ENCODE results near the gene DUSP3. TPM values are rescaled to one million over a fixed set of nuclear protein-coding genes. Genes with fewer than 3 reads are reported as not detected.

The DUSP3 gene
- total and polyA plus RNA-seq, 4 experiments from 2014 or later = 5.8 to 13.1 (median 9.1) TPM

GRCh38 chr17:43768382-43768781, 10.4 kb downstream of the DUSP3 start:
- no peaks in the 10 kb centered on the region for H3K9me3 ChIP-seq (ENCODE audit: control insufficient read depth in 1 of 2, low read length in 2 of 2)
- H3K4me3 ChIP-seq (ENCODE audit: low read length in 2 of 2) = no peak overlapping the region
- Mint-ChIP-seq H3K27me3 (peaks cover 0 to 2% of the 10 kb centered on the region in 2 donors), H3K4me1 (no peaks in the 10 kb centered on the region), H3K4me3 (no peak overlapping the region), H3K36me3 (peaks cover 29 to 35% of the 10 kb centered on the region in 2 donors), H3K27ac (peak overlapping the region in 1 of 7 donors; percentile 67), H3K9me3 (no peaks in the 10 kb centered on the region)
- no peak for DNase-seq
- no peaks in the 10 kb centered on the region for H3K36me3 ChIP-seq (ENCODE audit: insufficient read depth, low read length)
- no peaks in the 10 kb centered on the region for H3K27me3 ChIP-seq (ENCODE audit: insufficient read depth, low read length)
- intact Hi-C loops (cut with micrococcal nuclease) = no loop called here
- ChIA-PET CTCF (ENCODE audit: partially characterized antibody) (interaction anchor here (1.7 to 16.4 kb wide), 2 partner anchors 71 to 95 kb away, joined by 7 to 625 read pairs; no protein-coding TSS in a partner anchor), POLR2A (ENCODE audit: partially characterized antibody) (no interaction called here)
- no peak overlapping the region for H3K27ac ChIP-seq (ENCODE audit: low read depth, low read length)
- H3K4me1 ChIP-seq (ENCODE audit: insufficient read depth, low read length) = no peaks in the 10 kb centered on the region

DNA sequence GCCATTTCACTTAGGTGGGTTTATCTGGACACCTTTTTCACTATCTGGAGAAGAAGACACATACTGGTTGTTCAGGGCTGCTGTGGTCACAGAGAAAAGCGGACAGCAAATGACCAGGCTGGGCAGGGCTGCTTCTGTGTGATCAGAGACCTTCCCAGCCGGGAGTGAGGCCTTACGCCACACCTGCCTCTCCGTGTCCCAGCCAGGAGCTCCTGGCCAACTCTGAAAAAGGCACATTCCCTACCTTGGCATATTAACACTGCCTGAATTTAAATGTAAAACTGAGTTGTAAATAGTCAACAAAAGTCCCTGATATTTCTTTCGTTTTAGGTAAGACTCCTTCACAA, 11.1 kb downstream of the DUSP3 start:
- Histone ChIP-seq H3K27me3 (ENCODE audit: insufficient read depth, low read length) (no peaks in the 10 kb centered on the region), H3K4me3 (ENCODE audit: low read length in 2 of 2) (no peak overlapping the region), H3K27ac (ENCODE audit: low read depth, low read length) (no peak overlapping the region), H3K36me3 (ENCODE audit: insufficient read depth, low read length) (no peaks in the 10 kb centered on the region), H3K4me1 (ENCODE audit: insufficient read depth, low read length) (no peaks in the 10 kb centered on the region), H3K9me3 (ENCODE audit: control insufficient read depth in 1 of 2, low read length in 2 of 2) (no peaks in the 10 kb centered on the region)
- ChIA-PET CTCF (ENCODE audit: partially characterized antibody) (interaction anchor here (0.8 to 16.4 kb wide), 15 partner anchors 8 to 220 kb away, joined by 3 to 625 read pairs (median 6); partner anchors contain the start of gene DUSP3), POLR2A (ENCODE audit: partially characterized antibody) (no interaction called here)
- no peaks in the 10 kb centered on the region for H3K4me1 Mint-ChIP-seq
- no peak overlapping the region for H3K4me3 Mint-ChIP-seq
- peaks cover 0 to 2% of the 10 kb centered on the region in 2 donors for H3K27me3 Mint-ChIP-seq
- no peaks in the 10 kb centered on the region for H3K9me3 Mint-ChIP-seq
- no peak for DNase-seq
- peaks cover 23 to 28% of the 10 kb centered on the region in 2 donors for H3K36me3 Mint-ChIP-seq
- intact Hi-C loops (cut with micrococcal nuclease) = no loop called here
- H3K27ac Mint-ChIP-seq = no peak overlapping the region

GRCh38 chr17:43767053-43767712, 11.6 kb downstream of the DUSP3 start:
- Mint-ChIP-seq H3K27me3 (peaks cover 0 to 2% of the 10 kb centered on the region in 2 donors), H3K4me3 (no peak overlapping the region), H3K4me1 (no peaks in the 10 kb centered on the region), H3K36me3 (peaks cover 18 to 23% of the 10 kb centered on the region in 2 donors), H3K27ac (no peak overlapping the region), H3K9me3 (no peaks in the 10 kb centered on the region)
- Histone ChIP-seq H3K4me3 (ENCODE audit: low read length in 2 of 2) (no peak overlapping the region), H3K27me3 (ENCODE audit: insufficient read depth, low read length) (no peaks in the 10 kb centered on the region), H3K4me1 (ENCODE audit: insufficient read depth, low read length) (no peaks in the 10 kb centered on the region), H3K36me3 (ENCODE audit: insufficient read depth, low read length) (no peaks in the 10 kb centered on the region), H3K9me3 (ENCODE audit: control insufficient read depth in 1 of 2, low read length in 2 of 2) (no peaks in the 10 kb centered on the region), H3K27ac (ENCODE audit: low read depth, low read length) (no peak overlapping the region)
- DNase-seq = no peak
- ChIA-PET CTCF (ENCODE audit: partially characterized antibody) (interaction anchor here (0.8 to 16.4 kb wide), 24 partner anchors 8 to 220 kb away, joined by 3 to 625 read pairs (median 5); partner anchors contain the start of genes CD300LG and DUSP3), POLR2A (ENCODE audit: partially characterized antibody) (no interaction called here)
- intact Hi-C loops (cut with micrococcal nuclease) = no loop called here

GRCh38 chr17:43766413-43767052, 12.2 kb downstream of the DUSP3 start:
- no peaks in the 10 kb centered on the region for H3K4me1 Mint-ChIP-seq
- no peaks in the 10 kb centered on the region for H3K27me3 ChIP-seq (ENCODE audit: insufficient read depth, low read length)
- no peaks in the 10 kb centered on the region for H3K4me1 ChIP-seq (ENCODE audit: insufficient read depth, low read length)
- H3K27ac ChIP-seq (ENCODE audit: low read depth, low read length) = no peak overlapping the region
- ChIA-PET POLR2A (ENCODE audit: partially characterized antibody) (interaction anchor here (1.0 kb wide), 1 partner anchor 12 kb away, joined by 3 read pairs; the partner anchor contains the start of gene DUSP3), CTCF (ENCODE audit: partially characterized antibody) (interaction anchor here (0.7 to 16.4 kb wide), 37 partner anchors 9 to 218 kb away, joined by 3 to 625 read pairs (median 4); partner anchors contain the start of genes CD300LG, CFAP97D1 and DUSP3)
- H3K9me3 ChIP-seq (ENCODE audit: control insufficient read depth in 1 of 2, low read length in 2 of 2) = no peaks in the 10 kb centered on the region
- DNase-seq = peak in 3 of 5 donors; percentile 10 to 36 (median 29)
- H3K4me3 ChIP-seq (ENCODE audit: low read length in 2 of 2) = no peak overlapping the region
- peaks cover 0 to 2% of the 10 kb centered on the region in 2 donors for H3K27me3 Mint-ChIP-seq
- peaks cover 15 to 19% of the 10 kb centered on the region in 2 donors for H3K36me3 Mint-ChIP-seq
- H3K36me3 ChIP-seq (ENCODE audit: insufficient read depth, low read length) = no peaks in the 10 kb centered on the region
- H3K9me3 Mint-ChIP-seq = no peaks in the 10 kb centered on the region
- intact Hi-C loops (cut with micrococcal nuclease) = loop anchor here (1.0 kb wide), 1 partner anchor 72 kb away; no protein-coding TSS in a partner anchor
- no peak overlapping the region for H3K27ac Mint-ChIP-seq
- no peak overlapping the region for H3K4me3 Mint-ChIP-seq

DNA sequence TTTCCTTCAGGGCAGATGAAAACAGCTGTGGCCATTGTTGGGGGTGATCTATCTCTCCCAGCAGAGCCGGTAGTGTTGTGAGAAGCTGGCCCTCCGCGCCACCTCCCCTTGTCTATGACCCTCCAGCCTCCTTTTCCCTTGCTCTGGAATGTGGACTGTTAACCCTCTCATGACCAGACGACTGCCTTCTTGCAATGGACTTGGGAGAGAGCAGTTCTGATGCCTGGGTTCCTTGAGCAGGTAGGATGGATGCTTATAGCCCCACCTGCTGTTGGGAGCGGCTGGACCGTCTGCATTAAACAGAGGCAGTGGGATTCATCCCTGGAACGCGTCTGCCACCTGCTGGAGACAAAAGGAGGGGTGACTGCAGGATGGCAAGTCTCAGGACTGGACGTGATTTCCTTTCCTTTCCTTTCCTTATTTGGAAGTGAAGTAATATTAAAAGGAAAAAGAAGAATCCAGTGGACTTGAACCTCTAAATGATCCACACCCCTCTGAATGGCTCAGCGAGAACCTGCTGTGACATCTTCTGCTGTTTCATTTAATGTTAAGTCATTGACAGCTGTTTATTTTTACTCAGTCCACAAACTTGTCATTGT, 18.4 kb downstream of the DUSP3 start:
- H3K36me3 ChIP-seq (ENCODE audit: insufficient read depth, low read length) = no peaks in the 10 kb centered on the region
- intact Hi-C loops (cut with micrococcal nuclease) = loop anchor here (1.0 kb wide), 3 partner anchors 40 to 184 kb away; no protein-coding TSS in a partner anchor
- Mint-ChIP-seq H3K27me3 (peaks cover 18 to 19% of the 10 kb centered on the region in 2 donors), H3K4me1 (peaks cover 0 to 6% (median 4%) of the 10 kb centered on the region in 4 donors), H3K27ac (no peak overlapping the region), H3K9me3 (no peaks in the 10 kb centered on the region), H3K4me3 (no peak overlapping the region), H3K36me3 (no peaks in the 10 kb centered on the region)
- no peaks in the 10 kb centered on the region for H3K9me3 ChIP-seq (ENCODE audit: control insufficient read depth in 1 of 2, low read length in 2 of 2)
- CTCF ChIA-PET (ENCODE audit: partially characterized antibody) = interaction anchor here (0.9 to 16.4 kb wide), 11 partner anchors 11 to 336 kb away, joined by 3 to 625 read pairs (median 4); no protein-coding TSS in a partner anchor
- peak; percentile 79 to 85 (median 83) for DNase-seq
- H3K4me1 ChIP-seq (ENCODE audit: insufficient read depth, low read length) = no peaks in the 10 kb centered on the region
- POLR2A ChIA-PET (ENCODE audit: partially characterized antibody) = interaction anchor here (0.6 to 1.2 kb wide), 2 partner anchors 64 to 66 kb away, joined by 3 to 4 read pairs; no protein-coding TSS in a partner anchor
- H3K4me3 ChIP-seq (ENCODE audit: low read length in 2 of 2) = no peak overlapping the region
- no peak overlapping the region for H3K27ac ChIP-seq (ENCODE audit: low read depth, low read length)
- H3K27me3 ChIP-seq (ENCODE audit: insufficient read depth, low read length) = no peaks in the 10 kb centered on the region

DNA sequence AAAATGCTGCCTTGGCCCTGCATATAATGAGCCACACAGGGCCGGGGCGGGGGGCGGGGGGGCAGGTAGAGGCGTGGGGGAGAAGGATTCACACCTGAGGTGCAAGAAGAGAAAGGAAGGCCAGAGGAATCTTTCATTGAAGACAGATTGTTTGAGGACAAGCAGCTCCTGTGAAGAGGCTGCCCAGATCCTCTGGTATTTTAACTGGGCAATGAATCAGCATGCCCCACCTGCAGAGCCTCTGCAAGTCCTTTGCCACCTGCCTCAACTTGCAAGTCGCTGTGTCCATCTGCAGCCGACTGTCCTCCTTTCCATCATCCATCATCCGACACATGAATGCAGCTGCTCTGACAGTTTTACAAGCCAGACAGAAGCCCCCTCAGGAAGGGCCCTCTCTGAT, 18.9 kb downstream of the DUSP3 start:
- no peak overlapping the region for H3K4me3 Mint-ChIP-seq
- CTCF ChIA-PET (ENCODE audit: partially characterized antibody) = interaction anchor here (1.4 to 16.4 kb wide), 10 partner anchors 11 to 189 kb away, joined by 3 to 625 read pairs (median 4); no protein-coding TSS in a partner anchor
- H3K27ac Mint-ChIP-seq = no peak overlapping the region
- Histone ChIP-seq H3K36me3 (ENCODE audit: insufficient read depth, low read length) (no peaks in the 10 kb centered on the region), H3K27me3 (ENCODE audit: insufficient read depth, low read length) (no peaks in the 10 kb centered on the region), H3K4me1 (ENCODE audit: insufficient read depth, low read length) (no peaks in the 10 kb centered on the region), H3K4me3 (ENCODE audit: low read length in 2 of 2) (no peak overlapping the region), H3K9me3 (ENCODE audit: control insufficient read depth in 1 of 2, low read length in 2 of 2) (no peaks in the 10 kb centered on the region), H3K27ac (ENCODE audit: low read depth, low read length) (no peak overlapping the region)
- peaks cover 18 to 19% of the 10 kb centered on the region in 2 donors for H3K27me3 Mint-ChIP-seq
- POLR2A ChIA-PET (ENCODE audit: partially characterized antibody) = interaction anchor here (0.8 to 1.2 kb wide), 2 partner anchors 65 to 66 kb away, joined by 3 read pairs; no protein-coding TSS in a partner anchor
- intact Hi-C loops (cut with micrococcal nuclease) = loop anchor here (1.0 kb wide), 3 partner anchors 40 to 184 kb away; no protein-coding TSS in a partner anchor
- DNase-seq = no peak
- no peaks in the 10 kb centered on the region for H3K36me3 Mint-ChIP-seq
- H3K9me3 Mint-ChIP-seq = no peaks in the 10 kb centered on the region
- peaks cover 0 to 6% (median 4%) of the 10 kb centered on the region in 4 donors for H3K4me1 Mint-ChIP-seq
